GM12892 (cell line): Measurements from ENCODE around the gene PTRH2.

Experiments used
- POLR2A ChIP-seq: IDR thresholded peaks from 2 replicates; pipeline ENCODE4 v1.6.1; 2011; ENCODE audit warnings: low read depth, low read length, control low read depth
- TAF1 ChIP-seq: IDR thresholded peaks from 2 replicates; pipeline ENCODE4 v1.6.1; 2011; ENCODE audit warnings: low read depth, mild to moderate bottlenecking, control low read depth, low read length, borderline replicate concordance

DNA sequence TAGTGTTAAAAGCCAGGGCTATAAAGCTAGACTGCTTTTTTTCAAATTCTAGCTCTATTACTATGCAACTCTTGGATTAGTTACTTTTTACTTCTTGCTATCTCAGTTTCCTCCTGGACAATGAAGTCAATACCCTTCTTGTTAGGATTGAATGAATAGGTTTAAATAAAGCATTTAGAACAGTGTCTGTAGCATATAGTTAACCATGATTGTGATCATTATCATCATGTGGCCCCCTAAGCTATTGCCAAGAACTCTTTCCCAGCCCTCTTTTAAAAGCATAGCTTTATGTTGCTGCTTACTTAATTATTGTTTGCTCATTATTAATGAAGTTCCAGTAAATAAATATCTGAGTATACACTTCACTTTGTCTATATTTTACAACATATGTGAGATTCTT lies 4.7 kb upstream of the PTRH2 start:
- TF ChIP-seq TAF1: no peak
- no peak for TF ChIP-seq POLR2A
